ENCODE data around the gene FOXD4L3.
"Not testable (repeated sequence)": the region's sequence is repeated elsewhere in the genome, so short reads cannot be mapped to it uniquely, and the experiment has no call there.

Gene FOXD4L3

GRCh38 chr9:68302567-68302966, at the start of gene FOXD4L3:
TSS of gene FOXD4L3 (plus strand) at chr9:68302867. CDS start at chr9:68302952, 85 bp downstream.
- TF ChIP-seq CTCF (IDR thresholded peaks at IDR 0.05): not testable (repeated sequence)

- TF ChIP-seq CTCF (IDR thresholded peaks at IDR 0.05): 0 out of 2 replicates have a peak, but pooled peaks have one; percentile 12
Observed at GRCh38 chr9:68342265-68343025, 39.8 kb downstream of the FOXD4L3 start.
